Measurements from ENCODE around the gene RNPEP.

Gene RNPEP

GRCh38 chr1:202014915-202015661 lies 32.6 kb downstream of the RNPEP start:
- no peaks in the 10 kb centered on the region for H4K20me1 ChIP-seq (ENCODE audit: control insufficient read depth, insufficient read depth, low read depth, low read length)
- H3K36me3 ChIP-seq (ENCODE audit: control insufficient read depth, low read length): no peaks in the 10 kb centered on the region
- H3K9me3 ChIP-seq (ENCODE audit: control insufficient read depth, insufficient read depth, low read length): no peaks in the 10 kb centered on the region
- no peaks in the 10 kb centered on the region for H3F3A ChIP-seq (ENCODE audit: control insufficient read depth, insufficient read depth)
- no peak overlapping the region for H3K4me3 ChIP-seq (ENCODE audit: low read length)
- H3K79me2 ChIP-seq (ENCODE audit: control insufficient read depth, low read length): no peaks in the 10 kb centered on the region
- 0 out of 2 replicates have a peak, but pooled peaks cover 2% of the 10 kb centered on the region for H3K27me3 ChIP-seq (ENCODE audit: control insufficient read depth, low read length)
- H3K27ac ChIP-seq (ENCODE audit: low read depth, low read length): no peak overlapping the region
- no peak for TF ChIP-seq CTCF (IDR thresholded peaks at IDR 0.05; ENCODE audit: low read depth, low read length, poor library complexity, severe bottlenecking)
- no peak for TF ChIP-seq EZH2phosphoT487 (IDR thresholded peaks at IDR 0.05; ENCODE audit: borderline replicate concordance, low read length)
- H3K4me1 ChIP-seq (ENCODE audit: control insufficient read depth, low read length): peaks cover 5% of the 10 kb centered on the region
- no peaks in the 10 kb centered on the region for H3K9me2 ChIP-seq (replicated peaks; ENCODE audit: control insufficient read depth, low read length)
- no peak overlapping the region for H3K4me2 ChIP-seq (ENCODE audit: low read length)

- Histone ChIP-seq H3K4me1 (ENCODE audit: control insufficient read depth, low read length) (no peaks in the 10 kb centered on the region), H3K9me2 (replicated peaks; ENCODE audit: control insufficient read depth, low read length) (no peaks in the 10 kb centered on the region), H3K4me2 (ENCODE audit: low read length) (no peak overlapping the region), H3K27ac (ENCODE audit: low read depth, low read length) (no peak overlapping the region), H3K9me3 (ENCODE audit: control insufficient read depth, insufficient read depth, low read length) (no peaks in the 10 kb centered on the region), H3K36me3 (ENCODE audit: control insufficient read depth, low read length) (no peaks in the 10 kb centered on the region), H3K27me3 (ENCODE audit: control insufficient read depth, low read length) (0 out of 2 replicates have a peak, but pooled peaks cover 2% of the 10 kb centered on the region), H3K79me2 (ENCODE audit: control insufficient read depth, low read length) (no peaks in the 10 kb centered on the region), H3F3A (ENCODE audit: control insufficient read depth, insufficient read depth) (no peaks in the 10 kb centered on the region), H3K4me3 (ENCODE audit: low read length) (no peak overlapping the region), H4K20me1 (ENCODE audit: control insufficient read depth, insufficient read depth, low read depth, low read length) (no peaks in the 10 kb centered on the region)
- TF ChIP-seq EZH2phosphoT487 (IDR thresholded peaks at IDR 0.05; ENCODE audit: borderline replicate concordance, low read length): no peak
- no peak for TF ChIP-seq CTCF (IDR thresholded peaks at IDR 0.05; ENCODE audit: low read depth, low read length, poor library complexity, severe bottlenecking)
Observed at GRCh38 chr1:202015662-202015937, 33.2 kb downstream of the RNPEP start.

DNA sequence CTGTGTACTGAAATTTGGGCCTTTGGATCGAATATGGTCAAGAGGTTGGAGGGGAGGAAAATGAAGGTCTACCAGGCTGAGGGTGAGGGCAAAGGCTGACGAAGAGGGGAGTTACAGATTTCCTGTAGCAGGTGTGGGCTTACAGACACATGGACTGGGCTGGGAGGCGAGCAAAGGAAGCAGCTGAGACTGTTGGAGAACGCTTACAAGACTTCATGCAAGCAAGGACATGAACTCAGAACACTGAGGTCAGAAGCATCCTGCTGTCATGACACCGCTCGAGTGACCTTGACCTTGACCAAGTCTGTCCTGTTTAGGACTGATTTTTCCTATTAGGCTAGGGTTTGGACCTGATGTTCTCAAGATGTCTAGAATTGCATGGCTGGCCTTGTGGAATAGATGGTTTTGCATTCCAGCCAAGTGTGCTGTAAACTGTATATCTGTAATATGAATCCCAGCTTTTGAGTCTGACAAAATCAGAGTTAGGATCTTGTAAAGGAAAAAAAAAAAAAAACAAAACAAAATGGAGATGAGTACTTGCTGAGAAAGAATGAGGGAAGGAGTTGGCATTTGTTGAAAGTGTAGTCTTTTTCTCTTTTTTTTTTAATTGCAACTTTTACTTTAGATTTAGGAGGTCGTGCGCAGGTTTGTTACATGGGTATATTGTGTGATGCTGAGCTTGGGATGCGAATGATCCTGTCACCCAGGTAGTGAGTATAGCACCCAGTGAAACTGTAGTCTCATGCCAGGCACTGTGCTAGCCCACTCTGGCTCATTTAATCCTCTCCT lies 33.8 kb downstream of the RNPEP start:
- Histone ChIP-seq H3K36me3 (ENCODE audit: control insufficient read depth, low read length) (no peaks in the 10 kb centered on the region), H3K9me3 (ENCODE audit: control insufficient read depth, insufficient read depth, low read length) (no peaks in the 10 kb centered on the region), H3K9me2 (replicated peaks; ENCODE audit: control insufficient read depth, low read length) (no peaks in the 10 kb centered on the region), H3K27ac (ENCODE audit: low read depth, low read length) (no peak overlapping the region), H3K4me1 (ENCODE audit: control insufficient read depth, low read length) (no peaks in the 10 kb centered on the region), H3K4me2 (ENCODE audit: low read length) (no peak overlapping the region), H3K79me2 (ENCODE audit: control insufficient read depth, low read length) (no peaks in the 10 kb centered on the region), H3F3A (ENCODE audit: control insufficient read depth, insufficient read depth) (no peaks in the 10 kb centered on the region), H3K27me3 (ENCODE audit: control insufficient read depth, low read length) (0 out of 2 replicates have a peak, but pooled peaks cover 2% of the 10 kb centered on the region), H4K20me1 (ENCODE audit: control insufficient read depth, insufficient read depth, low read depth, low read length) (no peaks in the 10 kb centered on the region), H3K4me3 (ENCODE audit: low read length) (no peak overlapping the region)
- TF ChIP-seq EZH2phosphoT487 (IDR thresholded peaks at IDR 0.05; ENCODE audit: borderline replicate concordance, low read length): no peak
- no peak for TF ChIP-seq CTCF (IDR thresholded peaks at IDR 0.05; ENCODE audit: low read depth, low read length, poor library complexity, severe bottlenecking)

Measured in DOHH2 (cell line).